K562 treated with DMSO at 1 percent for 12 hours (cell line): ENCODE results near the gene SLC38A11. TPM values are rescaled to one million over a fixed set of nuclear protein-coding genes. Genes with fewer than 3 reads are reported as not detected.

Experiments used
- total RNA-seq: library from RNA; unstranded; fragments of 300-600 nt; gene quantifications from 2 replicates; pipeline ENCODE4 v1.2.3, GENCODE V29; 2022; ENCODE audit not compliant: insufficient read depth

The SLC38A11 gene, protein sequence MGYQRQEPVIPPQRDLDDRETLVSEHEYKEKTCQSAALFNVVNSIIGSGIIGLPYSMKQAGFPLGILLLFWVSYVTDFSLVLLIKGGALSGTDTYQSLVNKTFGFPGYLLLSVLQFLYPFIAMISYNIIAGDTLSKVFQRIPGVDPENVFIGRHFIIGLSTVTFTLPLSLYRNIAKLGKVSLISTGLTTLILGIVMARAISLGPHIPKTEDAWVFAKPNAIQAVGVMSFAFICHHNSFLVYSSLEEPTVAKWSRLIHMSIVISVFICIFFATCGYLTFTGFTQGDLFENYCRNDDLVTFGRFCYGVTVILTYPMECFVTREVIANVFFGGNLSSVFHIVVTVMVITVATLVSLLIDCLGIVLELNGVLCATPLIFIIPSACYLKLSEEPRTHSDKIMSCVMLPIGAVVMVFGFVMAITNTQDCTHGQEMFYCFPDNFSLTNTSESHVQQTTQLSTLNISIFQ
- not detected in 2 replicates for total RNA-seq

DNA sequence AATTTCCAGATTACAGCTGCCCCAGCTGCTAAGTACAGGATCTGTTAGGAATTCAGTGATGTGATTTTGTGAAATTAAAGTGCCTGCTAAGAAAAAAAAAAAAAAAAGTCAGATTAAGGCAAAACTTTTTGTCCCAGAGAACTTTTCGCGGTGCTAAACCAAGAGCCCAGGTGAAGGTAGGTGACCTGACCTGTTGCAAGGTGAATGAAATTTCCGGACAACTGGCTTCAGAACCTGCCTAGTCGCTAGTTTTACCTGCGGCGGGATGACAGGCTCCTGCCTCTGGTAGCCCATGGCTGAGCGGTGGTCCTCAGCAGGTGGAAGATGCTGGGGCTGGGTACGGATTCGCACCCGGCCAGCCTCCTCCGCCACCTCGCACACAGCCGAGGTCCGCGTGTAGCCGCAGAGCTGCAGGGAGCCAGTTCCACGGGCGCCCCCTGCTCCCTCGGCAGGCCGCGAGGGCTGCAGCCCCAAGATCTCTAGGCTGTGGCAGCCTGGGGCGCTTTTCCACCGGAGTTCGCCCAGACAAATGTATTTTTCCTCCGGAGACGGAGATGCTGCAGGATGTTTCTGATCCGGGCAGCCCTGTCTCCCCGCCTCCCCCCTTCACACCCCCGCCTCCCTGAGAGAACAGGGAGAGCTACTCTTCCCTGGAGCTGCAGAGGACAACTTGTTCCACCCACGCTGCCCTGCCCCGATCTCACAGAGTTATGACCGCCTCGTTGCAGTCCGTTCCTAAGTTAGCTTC, at the start of gene SLC38A11:
TSS of gene SLC38A11 (minus strand) at position 572 of the 748 bp plus-strand sequence. CDS start at position 294, 278 bp downstream.

Other genes with a start within 250 kb of the SLC38A11 start
- 0.22 TPM in 1 of 2 replicates, not detected in the other for gene COBLL1, start 113.7 kb downstream of the SLC38A11 start, total RNA-seq
- not detected in 2 replicates for gene SCN3A, start 248.5 kb upstream of the SLC38A11 start, total RNA-seq